Hematopoietic multipotent progenitor cell treated with erythropoietin and hydrocortisone succinate and interleukin-3 and kit ligand, for 15 days (in vitro differentiated cells): ENCODE results near the gene MTA1.
A peak's percentile ranks its signal among the peaks of the same experiment; 100 is the strongest.

Source experiments
- DNase-seq: peaks from one replicate; pipeline ENCODE4 v3.0.0-alpha.2; 2015; ENCODE audit warnings: low spot score

MTA1 gene

GRCh38 chr14:105476831-105477659 lies 57.4 kb downstream of the MTA1 start:
- no peak for DNase-seq

DNA sequence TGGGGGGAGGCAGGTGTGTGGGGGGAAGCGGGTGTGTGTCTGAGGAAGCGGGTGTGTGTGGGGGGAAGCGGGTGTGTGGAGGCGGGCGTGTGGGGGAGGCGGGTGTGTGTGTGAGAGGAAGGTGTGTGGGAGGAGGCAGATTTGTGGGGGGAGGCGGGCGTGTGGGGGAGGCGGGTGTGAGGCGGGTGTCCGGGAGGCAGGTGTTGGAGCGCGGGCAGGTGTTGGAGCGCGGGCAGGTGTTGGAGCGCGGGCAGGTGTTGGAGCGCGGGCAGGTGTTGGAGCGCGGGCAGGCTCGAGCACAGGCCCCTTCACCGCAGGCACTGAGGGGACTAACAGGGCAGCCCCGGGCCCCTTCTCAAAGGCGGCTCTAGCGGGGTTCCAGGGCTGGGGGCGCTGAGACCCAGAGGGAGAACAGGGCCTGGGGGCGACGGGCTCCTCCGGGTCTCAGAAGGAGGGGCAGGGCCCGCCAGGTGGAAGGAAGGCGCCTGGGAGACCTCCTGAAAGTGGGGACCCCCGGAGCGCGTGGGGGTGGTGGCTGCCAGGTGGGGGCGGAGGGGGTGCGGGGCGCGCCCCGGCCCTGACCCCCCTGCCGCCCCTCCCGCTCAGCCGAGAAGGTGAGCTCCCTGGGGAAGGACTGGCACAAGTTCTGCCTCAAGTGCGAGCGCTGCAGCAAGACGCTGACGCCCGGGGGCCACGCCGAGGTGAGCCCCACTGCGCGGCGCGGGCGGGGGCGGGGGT lies 58.2 kb downstream of the MTA1 start:
- DNase-seq, result no peak

- no peak for DNase-seq
These were observed 59.0 kb downstream of the MTA1 start for GRCh38 chr14:105478398-105479251.

DNA sequence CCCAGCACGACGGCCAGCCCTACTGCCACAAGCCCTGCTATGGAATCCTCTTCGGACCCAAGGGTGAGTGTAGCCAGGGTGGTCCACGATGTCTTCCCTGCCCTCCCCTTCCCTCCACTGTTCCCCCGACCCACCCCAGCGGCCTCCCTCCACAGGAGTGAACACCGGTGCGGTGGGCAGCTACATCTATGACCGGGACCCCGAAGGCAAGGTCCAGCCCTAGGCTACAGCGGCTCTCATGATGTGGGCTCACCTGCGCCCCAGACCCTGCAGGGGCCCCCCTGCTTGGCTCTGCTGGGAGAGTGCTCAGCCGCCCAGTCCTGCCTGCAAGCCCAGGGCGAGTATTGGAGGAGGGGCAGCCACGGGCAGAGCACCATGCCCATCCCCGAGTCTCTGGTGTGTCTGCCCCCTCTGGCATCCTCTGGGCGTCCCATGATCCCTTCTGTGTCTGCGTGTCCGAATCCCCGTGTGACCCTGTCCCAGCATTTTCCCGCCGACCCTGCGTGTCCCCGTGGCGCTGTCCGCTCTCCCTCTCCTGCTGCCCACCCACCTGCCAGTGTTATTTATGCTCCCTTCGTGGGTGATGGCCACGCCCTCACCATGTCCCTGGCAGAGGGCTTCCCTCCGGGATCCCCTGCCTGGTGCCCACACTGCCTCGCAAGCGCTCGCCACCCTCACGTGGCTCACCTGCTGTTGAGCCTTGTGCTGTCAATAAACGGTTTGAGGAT lies 60.0 kb downstream of the MTA1 start:
- no peak for DNase-seq

DNA sequence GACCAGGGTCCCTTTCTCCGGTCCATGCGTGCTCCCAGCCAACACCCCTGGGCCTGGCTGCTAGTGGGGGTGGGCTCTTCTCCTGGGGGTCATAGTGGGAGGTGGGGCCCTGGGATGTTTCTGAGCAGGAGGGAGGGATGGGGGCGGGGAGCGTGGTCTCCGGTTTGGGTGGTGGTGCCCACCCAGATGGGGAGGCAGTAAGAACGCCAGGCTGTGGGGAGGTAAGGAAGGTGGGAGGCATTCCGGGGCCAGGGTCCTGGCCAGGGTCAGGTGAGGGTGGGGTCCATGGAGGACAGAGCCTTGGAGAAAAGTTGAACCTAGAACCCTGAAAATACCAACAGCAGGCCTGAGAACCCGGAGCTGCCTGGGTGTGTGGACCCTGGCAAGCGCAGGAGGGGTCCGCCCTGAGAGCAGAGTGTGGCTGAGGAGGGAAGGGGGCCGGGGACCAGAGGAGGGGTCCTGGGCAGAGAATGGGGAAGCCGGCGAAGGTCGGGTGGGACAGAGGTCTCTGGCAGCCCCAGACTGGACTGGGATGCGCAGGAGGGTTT lies 60.6 kb downstream of the MTA1 start:
- DNase-seq, result no peak

DNA sequence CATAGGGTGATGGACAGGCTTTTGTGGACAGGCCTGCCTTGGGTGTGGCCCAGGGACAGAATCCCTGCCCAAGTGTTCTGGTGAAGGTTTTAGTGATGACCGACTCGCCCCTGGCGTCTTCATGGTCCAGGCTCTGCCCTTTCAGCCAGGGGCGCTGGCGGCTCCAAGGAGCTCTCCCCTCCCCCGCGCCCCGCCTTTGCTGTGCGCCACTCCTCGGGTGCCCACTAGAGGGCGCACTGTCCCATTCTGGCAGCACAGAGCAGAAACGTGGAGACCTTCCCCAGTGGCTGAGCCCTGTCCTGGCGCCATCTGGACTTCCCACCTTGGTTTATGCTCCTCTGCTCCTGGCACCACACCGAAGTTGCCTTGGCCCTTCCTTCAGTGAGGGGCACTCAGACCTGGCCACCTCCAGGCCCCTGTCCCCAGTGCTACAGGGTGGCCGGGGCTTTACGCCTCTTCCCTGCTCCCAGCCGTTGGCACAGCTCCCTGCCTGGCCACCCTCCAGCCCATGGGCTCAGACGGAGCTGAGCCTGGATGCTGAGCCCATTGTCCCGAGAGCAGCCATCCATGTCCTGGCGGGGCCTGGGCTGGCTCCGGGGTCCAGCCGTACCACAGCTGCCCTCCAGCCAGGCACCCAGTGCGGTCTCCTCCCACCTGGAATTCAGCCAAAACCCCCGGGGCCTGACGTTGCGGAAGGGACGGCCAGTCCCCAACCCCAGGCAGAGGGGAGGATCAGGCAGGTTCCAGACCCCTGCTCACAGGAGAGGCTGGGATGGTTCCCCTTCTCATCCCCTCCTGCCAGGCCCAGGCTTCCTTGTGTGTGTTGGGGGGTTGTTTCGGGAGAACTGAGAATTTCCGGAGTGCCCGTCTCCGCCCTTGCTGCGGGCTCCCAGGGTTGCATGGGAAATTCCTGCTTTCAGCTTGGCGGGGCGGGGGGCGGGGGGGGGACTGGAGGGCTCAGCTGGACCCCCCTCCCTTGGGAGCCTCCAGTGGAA lies 61.5 kb downstream of the MTA1 start:
- peak; percentile 80 for DNase-seq

DNA sequence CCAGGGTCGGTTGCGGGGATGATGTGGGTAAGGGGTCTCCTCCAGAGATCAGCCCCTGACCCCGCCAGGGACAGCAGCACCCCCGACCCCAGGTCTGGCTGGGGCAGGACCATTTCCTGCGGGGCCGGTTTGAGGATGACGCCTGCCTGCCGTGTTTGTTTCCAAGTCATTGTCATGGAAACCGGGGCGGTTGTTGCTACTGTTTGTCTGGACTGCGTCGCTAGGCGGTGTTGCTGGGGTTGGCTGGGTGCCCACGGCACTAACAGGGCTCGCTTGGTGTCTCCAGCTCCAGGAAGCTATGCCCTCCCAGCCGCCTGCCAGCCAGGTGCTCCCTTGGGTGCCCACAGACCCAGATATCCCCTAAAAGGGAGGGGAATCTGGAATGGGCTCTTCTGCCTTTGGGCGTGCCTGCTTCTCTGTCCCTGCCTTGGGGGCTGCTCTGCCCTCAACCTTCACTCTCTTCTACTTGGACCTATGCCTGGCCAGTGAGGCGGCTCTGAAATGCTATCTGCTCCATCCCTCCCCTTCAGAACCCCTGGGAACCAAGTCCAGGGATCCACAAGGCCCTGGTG lies 62.3 kb downstream of the MTA1 start:
- peak; percentile 90 for DNase-seq

DNA sequence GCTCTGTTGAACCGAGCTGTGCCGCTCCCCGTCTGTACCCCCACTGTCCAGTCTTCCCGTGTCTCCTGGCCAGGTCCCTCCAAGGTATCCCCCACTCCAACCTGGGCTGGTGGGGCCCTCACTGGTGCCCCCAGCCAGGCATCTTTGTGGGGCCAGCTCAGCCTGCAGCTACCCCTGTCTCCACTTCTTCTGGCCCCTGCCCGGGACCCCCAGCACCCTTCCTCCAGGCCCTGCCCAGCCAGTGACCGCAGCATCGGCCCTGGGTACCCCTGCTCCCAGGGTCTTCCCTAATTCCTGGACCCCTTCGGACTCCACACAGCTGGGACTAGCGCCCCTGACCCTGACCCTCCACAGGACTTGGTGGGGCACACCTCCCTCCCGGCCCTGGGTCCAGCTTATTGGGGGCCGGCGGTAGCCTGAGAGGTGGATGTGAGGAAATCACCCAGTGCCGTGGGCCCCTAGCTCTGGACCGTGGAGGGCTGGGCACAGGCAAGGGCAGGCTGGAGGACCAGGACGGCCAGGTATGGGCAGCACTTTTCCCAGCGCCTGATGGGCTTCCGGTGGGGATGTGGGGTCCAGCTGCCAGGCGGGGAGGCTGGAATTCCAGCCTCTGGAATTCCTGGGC lies 63.0 kb downstream of the MTA1 start:
- DNase-seq, result no peak

- no peak for DNase-seq
These were observed 63.9 kb downstream of the MTA1 start for GRCh38 chr14:105483300-105484068.

- DNase-seq, result no peak
These were observed 64.7 kb downstream of the MTA1 start for GRCh38 chr14:105484069-105484996.

DNA sequence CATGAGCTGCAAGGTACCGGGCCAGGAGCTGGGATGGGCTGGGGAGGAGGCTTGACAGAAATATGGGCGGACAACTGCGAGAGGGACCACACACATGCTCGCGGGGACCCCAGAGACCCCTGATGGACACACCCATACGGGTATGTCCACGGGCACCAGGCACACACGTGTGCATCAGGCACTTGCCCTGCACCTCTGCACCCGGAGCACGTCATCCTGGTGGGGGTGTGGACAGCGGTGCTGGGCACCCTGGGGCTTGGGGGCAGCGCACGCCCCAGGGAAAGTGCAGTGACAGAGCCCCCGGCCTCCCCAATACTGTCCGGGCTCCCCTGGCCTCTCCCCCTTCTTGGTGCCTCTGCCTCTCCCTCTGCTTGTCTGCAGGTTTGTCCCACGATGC lies 65.4 kb downstream of the MTA1 start:
- no peak for DNase-seq

DNA sequence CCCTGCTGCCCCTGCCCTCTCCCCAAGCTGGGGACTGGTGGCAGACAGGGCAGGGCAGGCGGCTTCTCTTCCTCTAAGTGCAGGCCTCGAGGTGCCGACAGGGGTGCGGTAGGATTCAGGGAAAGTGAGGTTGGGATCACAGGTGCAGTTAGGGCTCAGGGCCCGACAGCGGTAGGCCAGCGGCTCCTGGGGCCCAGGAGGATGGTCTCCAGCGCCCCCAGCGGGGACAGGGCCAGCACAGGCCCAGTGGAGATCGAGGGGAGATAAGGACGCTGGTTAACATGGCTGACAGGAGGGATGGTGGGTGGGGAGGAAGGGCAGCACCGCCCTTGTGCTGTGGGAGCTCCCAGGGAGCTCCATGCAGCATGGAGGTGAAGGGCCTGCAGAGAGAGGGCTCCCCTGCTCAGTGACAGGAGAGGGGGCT lies 66.1 kb downstream of the MTA1 start:
- DNase-seq, result peak; percentile 38

DNA sequence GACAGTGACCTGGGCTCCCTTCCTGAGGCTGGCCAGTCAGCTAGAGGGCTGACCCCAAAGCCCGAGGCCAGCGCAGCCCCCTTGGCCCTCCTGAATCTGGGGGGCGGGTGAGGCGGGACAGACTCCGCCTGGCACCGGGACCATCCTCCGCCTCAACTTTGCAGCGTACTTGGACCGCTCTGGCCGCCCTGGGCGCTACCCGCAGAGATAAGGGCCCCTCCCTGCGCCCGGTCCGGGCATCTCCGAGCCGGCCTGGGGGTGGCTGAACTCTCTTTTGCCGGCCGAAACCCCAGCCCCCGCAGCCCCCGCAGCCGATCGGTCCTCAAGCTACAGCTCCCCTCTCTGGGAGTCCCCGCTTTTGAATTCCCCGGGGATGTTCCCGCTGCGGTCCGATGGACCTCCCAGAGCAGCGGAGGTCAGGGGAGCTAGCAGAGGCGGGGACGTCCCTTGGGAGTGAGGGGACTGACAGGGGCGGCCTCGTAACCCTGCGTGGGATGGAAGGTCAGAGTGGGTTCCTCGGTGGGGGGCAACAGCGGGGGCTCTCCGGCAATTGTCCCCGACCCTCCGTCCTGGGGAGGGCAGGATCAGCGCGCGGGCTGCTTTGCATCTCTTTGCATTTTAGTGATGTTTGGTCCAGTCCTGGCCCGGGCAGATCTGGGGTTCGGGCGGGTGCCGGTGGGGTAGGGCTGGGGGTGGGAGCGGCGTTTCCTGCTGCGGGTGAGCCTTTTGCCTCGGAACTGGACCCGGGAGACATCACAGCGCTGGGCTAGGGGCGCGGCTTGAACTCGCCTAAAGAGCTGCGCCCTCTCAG lies 66.7 kb downstream of the MTA1 start, which contains the start of gene CRIP1:
Gene CRIP1 (plus strand): TSS at position 724 of the 811 bp plus-strand sequence. CDS start 374 bp downstream, outside the sequence.
- DNase-seq, result no peak

DNA sequence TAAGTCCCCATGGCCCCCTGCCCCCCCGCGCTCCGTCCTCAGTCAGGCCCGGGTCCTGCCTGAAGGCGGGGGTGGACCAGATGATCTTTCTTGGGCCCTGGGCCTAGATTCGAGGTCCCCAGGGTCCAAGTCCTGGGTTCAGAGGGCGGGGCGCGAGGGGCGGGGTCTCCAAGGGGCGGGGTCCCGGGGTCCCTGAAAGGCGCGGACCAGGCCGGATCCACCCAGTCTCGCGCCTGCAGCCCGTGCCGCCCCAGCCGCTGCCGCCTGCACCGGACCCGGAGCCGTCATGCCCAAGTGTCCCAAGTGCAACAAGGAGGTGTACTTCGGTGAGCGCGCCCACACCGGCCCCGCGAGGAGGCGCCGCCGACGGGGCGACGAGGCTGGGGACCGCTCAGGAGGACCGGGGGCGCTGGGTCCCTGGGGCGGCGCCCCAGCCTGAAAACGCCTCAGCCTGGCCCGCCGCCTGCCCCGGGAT lies 67.4 kb downstream of the MTA1 start:
- DNase-seq, result no peak

GRCh38 chr14:105487449-105487985 lies 67.9 kb downstream of the MTA1 start:
- no peak for DNase-seq
